GM10266 (cell line): Measurements from ENCODE around the gene CMKLR1.

Source experiments
- DNase-seq: peaks from one replicate; pipeline ENCODE4 v3.0.0; 2012; ENCODE audit errors: extremely low spot score
- CTCF ChIP-seq: IDR thresholded peaks from 2 replicates; pipeline ENCODE4 v1.5.1; 2012; ENCODE audit warnings: mild to moderate bottlenecking, low read depth; ENCODE audit not compliant: control insufficient read depth, insufficient read depth; ENCODE audit errors: missing control alignments

The CMKLR1 gene, protein sequence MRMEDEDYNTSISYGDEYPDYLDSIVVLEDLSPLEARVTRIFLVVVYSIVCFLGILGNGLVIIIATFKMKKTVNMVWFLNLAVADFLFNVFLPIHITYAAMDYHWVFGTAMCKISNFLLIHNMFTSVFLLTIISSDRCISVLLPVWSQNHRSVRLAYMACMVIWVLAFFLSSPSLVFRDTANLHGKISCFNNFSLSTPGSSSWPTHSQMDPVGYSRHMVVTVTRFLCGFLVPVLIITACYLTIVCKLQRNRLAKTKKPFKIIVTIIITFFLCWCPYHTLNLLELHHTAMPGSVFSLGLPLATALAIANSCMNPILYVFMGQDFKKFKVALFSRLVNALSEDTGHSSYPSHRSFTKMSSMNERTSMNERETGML

DNA sequence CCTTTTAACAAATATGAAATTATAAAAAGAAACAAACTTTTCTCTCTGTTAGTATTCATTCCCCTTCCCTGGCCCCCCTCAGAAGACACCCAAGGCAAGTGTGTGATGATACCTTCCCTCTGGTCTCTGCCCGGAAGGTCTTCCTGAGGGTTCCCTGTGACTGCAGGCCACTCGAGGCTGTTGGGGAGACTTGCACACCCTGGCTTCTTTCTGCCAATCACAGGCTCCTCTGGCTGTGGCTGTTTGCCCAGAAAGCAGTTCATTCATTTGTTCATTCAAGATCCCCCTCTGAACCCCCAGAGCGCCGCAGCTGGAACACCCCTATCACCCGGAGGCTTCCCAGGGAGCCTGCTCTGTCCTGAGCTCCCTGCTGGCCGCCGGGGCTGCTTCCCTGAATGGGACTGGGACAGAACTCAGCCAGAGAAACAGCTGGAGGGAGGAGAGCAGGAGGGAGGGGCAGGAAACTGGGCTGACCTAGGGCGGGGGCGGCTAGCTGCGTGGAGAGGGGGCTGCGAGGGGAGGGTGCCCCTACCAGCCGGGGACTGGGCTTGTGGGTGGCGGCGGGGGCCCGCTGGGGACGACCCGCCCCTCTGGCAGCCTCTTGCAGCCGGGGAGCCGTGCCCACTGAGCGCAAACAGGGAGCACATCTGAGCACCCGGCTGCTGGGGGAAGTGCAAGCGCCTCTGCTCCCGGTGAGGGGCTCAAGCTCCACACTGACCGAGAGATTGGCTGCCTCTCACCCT, at the start of gene CMKLR1:
TSS of gene CMKLR1 (minus strand) at position 397 of the 743 bp plus-strand sequence. CDS start 45,720 bp downstream, outside the sequence.
- TF ChIP-seq CTCF, result no peak
- DNase-seq, result no peak

DNA sequence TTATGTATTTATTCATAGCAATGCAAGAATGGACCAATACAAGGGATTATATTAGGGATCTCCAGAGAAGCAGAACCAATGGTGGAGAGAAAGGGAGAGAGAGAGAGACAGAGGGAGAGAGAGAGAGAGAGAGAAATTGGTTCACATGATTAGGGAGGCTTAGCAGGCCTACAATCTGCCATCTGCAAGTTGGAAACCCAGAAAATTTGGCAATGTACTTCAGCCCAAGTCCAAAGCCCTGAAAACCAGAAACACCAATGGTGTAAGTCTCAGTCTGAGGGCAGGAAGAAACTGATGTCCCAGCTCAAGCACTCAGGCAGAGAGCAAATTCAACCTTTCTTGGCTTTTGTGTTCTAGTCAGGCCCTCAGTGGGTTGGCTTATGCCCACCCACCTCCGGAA, 48.7 kb upstream of the CMKLR1 start:
- no peak for TF ChIP-seq CTCF
- no peak for DNase-seq

- TF ChIP-seq CTCF, result no peak
- DNase-seq, result no peak
Observed at GRCh38 chr12:108386709-108387360, 47.7 kb upstream of the CMKLR1 start.

GRCh38 chr12:108382437-108382801, 43.3 kb upstream of the CMKLR1 start:
- DNase-seq, result no peak
- TF ChIP-seq CTCF, result no peak

- TF ChIP-seq CTCF, result no peak
- no peak for DNase-seq
Observed at GRCh38 chr12:108381787-108382436, 42.8 kb upstream of the CMKLR1 start.

- TF ChIP-seq CTCF, result no peak
- DNase-seq, result no peak
Observed at GRCh38 chr12:108380382-108380781, 41.3 kb upstream of the CMKLR1 start.
